GM12891 (cell line): ENCODE data around the gene C16orf95.
"Not testable (repeated sequence)": the region's sequence is repeated elsewhere in the genome, so short reads cannot be mapped to it uniquely, and the experiment has no call there.

ENCODE experiments used
- DNase-seq: peaks from one replicate; pipeline ENCODE4 v3.0.0; 2011; ENCODE audit warnings: low spot score; ENCODE audit not compliant: insufficient read length
- FAIRE-seq: peaks from 2 replicates; lab custom pipeline; 2011; peaks lifted over from hg19 to GRCh38; lab: Jason Lieb, UNC
- PAX5 ChIP-seq: IDR thresholded peaks from 2 replicates; pipeline ENCODE4 v1.6.1; 2011; ENCODE audit warnings: low read length, moderate library complexity, mild to moderate bottlenecking; ENCODE audit not compliant: insufficient read depth, severe bottlenecking
- POLR2A ChIP-seq: IDR thresholded peaks from 2 replicates; pipeline ENCODE4 v1.6.1; 2011; ENCODE audit warnings: low read depth, low read length, control low read depth
- POLR2AphosphoS5 ChIP-seq: IDR thresholded peaks from 2 replicates; pipeline ENCODE4 v1.6.1; 2011; ENCODE audit warnings: low read depth, low read length, control low read depth
- POU2F2 ChIP-seq: IDR thresholded peaks from 2 replicates; pipeline ENCODE4 v1.6.1; 2011; ENCODE audit warnings: low read depth, mild to moderate bottlenecking, control low read depth, low read length, moderate library complexity
- SPI1 ChIP-seq: IDR thresholded peaks from 2 replicates; pipeline ENCODE4 v1.6.1; 2011; ENCODE audit warnings: low read depth, low read length, control low read depth
- TAF1 ChIP-seq: IDR thresholded peaks from 2 replicates; pipeline ENCODE4 v1.6.1; 2011; ENCODE audit warnings: low read depth, low read length, control low read depth

C16orf95 gene

GRCh38 chr16:87273471-87274030 lies 43.6 kb downstream of the C16orf95 start:
- FAIRE-seq (no peak), DNase-seq (no peak)
- TF ChIP-seq SPI1: no peak
- TF ChIP-seq POLR2A: no peak
- TF ChIP-seq POU2F2: no peak
- TF ChIP-seq TAF1: no peak
- no peak for TF ChIP-seq PAX5

- FAIRE-seq (no peak), DNase-seq (no peak)
- TF ChIP-seq POLR2AphosphoS5 (no peak), PAX5 (no peak), TAF1 (no peak), SPI1 (no peak), POLR2A (no peak), POU2F2 (no peak)
These were observed 45.9 kb downstream of the C16orf95 start for GRCh38 chr16:87271256-87271655.

GRCh38 chr16:87267566-87267965 lies 49.6 kb downstream of the C16orf95 start:
- DNase-seq (no peak), FAIRE-seq (no peak)
- no peak for TF ChIP-seq TAF1
- no peak for TF ChIP-seq PAX5
- no peak for TF ChIP-seq POLR2A
- no peak for TF ChIP-seq POLR2AphosphoS5
- no peak for TF ChIP-seq POU2F2
- no peak for TF ChIP-seq SPI1

GRCh38 chr16:87266846-87267245 lies 50.3 kb downstream of the C16orf95 start:
- DNase-seq: no peak
- no peak for TF ChIP-seq PAX5
- TF ChIP-seq SPI1: no peak
- no peak for TF ChIP-seq TAF1
- no peak for FAIRE-seq

- FAIRE-seq (no peak), DNase-seq (no peak)
- TF ChIP-seq POU2F2: no peak
- no peak for TF ChIP-seq TAF1
- no peak for TF ChIP-seq POLR2AphosphoS5
- no peak for TF ChIP-seq PAX5
- TF ChIP-seq SPI1: no peak
- TF ChIP-seq POLR2A: no peak
These were observed 51.9 kb downstream of the C16orf95 start for GRCh38 chr16:87265261-87265660.

- FAIRE-seq (no peak), DNase-seq (no peak)
- TF ChIP-seq SPI1: no peak
These were observed 52.6 kb downstream of the C16orf95 start for GRCh38 chr16:87264634-87265033.

- DNase-seq (no peak), FAIRE-seq (no peak)
- no peak for TF ChIP-seq POU2F2
- no peak for TF ChIP-seq TAF1
- TF ChIP-seq SPI1: no peak
- TF ChIP-seq POLR2AphosphoS5: no peak
- TF ChIP-seq POLR2A: no peak
- no peak for TF ChIP-seq PAX5
These were observed 53.7 kb downstream of the C16orf95 start for GRCh38 chr16:87263418-87264052.

GRCh38 chr16:87259431-87259830 lies 57.8 kb downstream of the C16orf95 start:
- no peak for DNase-seq
- no peak for FAIRE-seq
- TF ChIP-seq POLR2A: no peak
- no peak for TF ChIP-seq POLR2AphosphoS5
- no peak for TF ChIP-seq SPI1
- TF ChIP-seq PAX5: no peak

GRCh38 chr16:87258653-87259052 lies 58.5 kb downstream of the C16orf95 start:
- not testable (repeated sequence) for FAIRE-seq, DNase-seq

GRCh38 chr16:87255866-87256265 lies 61.3 kb downstream of the C16orf95 start:
- DNase-seq: no peak

GRCh38 chr16:87254734-87255133 lies 62.5 kb downstream of the C16orf95 start:
- TF ChIP-seq PAX5: no peak
- TF ChIP-seq TAF1: no peak
- no peak for TF ChIP-seq POLR2A
- no peak for TF ChIP-seq POLR2AphosphoS5
- TF ChIP-seq SPI1: no peak
- no peak for TF ChIP-seq POU2F2
- FAIRE-seq: no peak
- DNase-seq: no peak

More at GRCh38 chr16:87255866-87256265, 61.3 kb downstream of the C16orf95 start:
- no peak for FAIRE-seq
- TF ChIP-seq PAX5: no peak
